Peyer's patch (tissue), 4 donors: ENCODE results near the gene CD93.

Experiments used
- POLR2A ChIP-seq, 2 donors: fragments of 450-650 bp; IDR thresholded peaks; one replicate each; pipeline ENCODE4 v1.5.1; 2017; ENCODE audit warnings: antibody characterized with exemption in 2 of 2, mild to moderate bottlenecking in 2 of 2, moderate library complexity in 2 of 2
- TF ChIP-seq, protein P1 (sequence below), 6 experiments: fragments of 450-650 bp in 4 of 6; fragments of 200-600 bp in 2 of 6; sonication (generic) in 1 of 6; IDR thresholded peaks; one replicate each; pipeline ENCODE4 v1.5.1; 2017 to 2019; ENCODE audit warnings: antibody characterized with exemption in 6 of 6, mild to moderate bottlenecking in 3 of 6, moderate library complexity in 1 of 6

DNA sequence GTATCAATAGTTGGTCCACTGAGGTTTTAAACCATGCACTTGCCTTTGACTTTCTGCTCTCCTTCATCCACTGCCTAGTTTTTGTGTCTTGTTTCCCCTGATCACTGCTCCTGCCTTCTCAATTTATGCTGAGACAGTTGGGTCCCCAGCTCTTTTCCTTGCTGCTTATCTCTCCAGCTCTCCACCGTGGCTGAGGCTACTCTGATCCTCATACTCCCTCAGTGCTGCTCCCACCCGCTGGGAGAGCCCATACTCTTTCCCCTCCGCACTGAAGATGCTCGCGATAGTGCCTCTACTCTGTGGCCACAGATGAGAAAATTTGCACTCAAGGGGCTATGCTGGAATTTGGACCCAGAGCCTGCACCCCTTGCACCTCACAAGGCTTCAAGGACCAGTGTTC is 33.2 kb downstream of the CD93 start:
- TF ChIP-seq, protein P1, sequence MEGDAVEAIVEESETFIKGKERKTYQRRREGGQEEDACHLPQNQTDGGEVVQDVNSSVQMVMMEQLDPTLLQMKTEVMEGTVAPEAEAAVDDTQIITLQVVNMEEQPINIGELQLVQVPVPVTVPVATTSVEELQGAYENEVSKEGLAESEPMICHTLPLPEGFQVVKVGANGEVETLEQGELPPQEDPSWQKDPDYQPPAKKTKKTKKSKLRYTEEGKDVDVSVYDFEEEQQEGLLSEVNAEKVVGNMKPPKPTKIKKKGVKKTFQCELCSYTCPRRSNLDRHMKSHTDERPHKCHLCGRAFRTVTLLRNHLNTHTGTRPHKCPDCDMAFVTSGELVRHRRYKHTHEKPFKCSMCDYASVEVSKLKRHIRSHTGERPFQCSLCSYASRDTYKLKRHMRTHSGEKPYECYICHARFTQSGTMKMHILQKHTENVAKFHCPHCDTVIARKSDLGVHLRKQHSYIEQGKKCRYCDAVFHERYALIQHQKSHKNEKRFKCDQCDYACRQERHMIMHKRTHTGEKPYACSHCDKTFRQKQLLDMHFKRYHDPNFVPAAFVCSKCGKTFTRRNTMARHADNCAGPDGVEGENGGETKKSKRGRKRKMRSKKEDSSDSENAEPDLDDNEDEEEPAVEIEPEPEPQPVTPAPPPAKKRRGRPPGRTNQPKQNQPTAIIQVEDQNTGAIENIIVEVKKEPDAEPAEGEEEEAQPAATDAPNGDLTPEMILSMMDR (IDR thresholded peaks at IDR 0.05), result no peak
- TF ChIP-seq POLR2A (IDR thresholded peaks at IDR 0.05), result no peak
